ENCODE results near the gene CERK.

DNA sequence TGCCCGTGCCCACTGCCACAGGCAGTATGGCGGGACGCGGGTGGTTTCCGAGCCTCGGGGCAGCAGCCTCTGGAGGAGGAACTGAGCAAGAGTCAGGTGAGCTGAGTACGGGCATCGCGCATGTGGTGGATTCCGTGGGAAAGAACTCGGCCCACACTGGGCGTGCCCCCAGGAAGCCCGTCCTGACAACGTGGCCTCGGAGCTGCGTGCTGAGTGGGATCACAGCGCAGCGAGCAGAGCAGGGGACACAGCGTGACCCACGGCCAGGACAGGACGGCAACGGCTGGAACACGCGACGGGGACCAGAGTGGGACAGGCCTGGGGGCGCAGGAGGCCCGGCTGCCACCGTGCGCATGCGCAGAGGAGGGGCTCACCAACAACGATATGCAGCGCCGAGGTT is 36.8 kb downstream of the CERK start:
- TF ChIP-seq, protein P1, sequence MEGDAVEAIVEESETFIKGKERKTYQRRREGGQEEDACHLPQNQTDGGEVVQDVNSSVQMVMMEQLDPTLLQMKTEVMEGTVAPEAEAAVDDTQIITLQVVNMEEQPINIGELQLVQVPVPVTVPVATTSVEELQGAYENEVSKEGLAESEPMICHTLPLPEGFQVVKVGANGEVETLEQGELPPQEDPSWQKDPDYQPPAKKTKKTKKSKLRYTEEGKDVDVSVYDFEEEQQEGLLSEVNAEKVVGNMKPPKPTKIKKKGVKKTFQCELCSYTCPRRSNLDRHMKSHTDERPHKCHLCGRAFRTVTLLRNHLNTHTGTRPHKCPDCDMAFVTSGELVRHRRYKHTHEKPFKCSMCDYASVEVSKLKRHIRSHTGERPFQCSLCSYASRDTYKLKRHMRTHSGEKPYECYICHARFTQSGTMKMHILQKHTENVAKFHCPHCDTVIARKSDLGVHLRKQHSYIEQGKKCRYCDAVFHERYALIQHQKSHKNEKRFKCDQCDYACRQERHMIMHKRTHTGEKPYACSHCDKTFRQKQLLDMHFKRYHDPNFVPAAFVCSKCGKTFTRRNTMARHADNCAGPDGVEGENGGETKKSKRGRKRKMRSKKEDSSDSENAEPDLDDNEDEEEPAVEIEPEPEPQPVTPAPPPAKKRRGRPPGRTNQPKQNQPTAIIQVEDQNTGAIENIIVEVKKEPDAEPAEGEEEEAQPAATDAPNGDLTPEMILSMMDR (IDR thresholded peaks at IDR 0.05), result no peak
- no peak for TF ChIP-seq EZH2phosphoT487 (IDR thresholded peaks at IDR 0.05; ENCODE audit: borderline replicate concordance, low read depth)
- no peak for TF ChIP-seq FOXM1 (IDR thresholded peaks at IDR 0.05; ENCODE audit: low read depth)
- TF ChIP-seq POLR2AphosphoS5 (IDR thresholded peaks at IDR 0.05; ENCODE audit: low read depth, low read length), result no peak
- no peak for TF ChIP-seq GABPA (IDR thresholded peaks at IDR 0.05; ENCODE audit: low read depth)
- TF ChIP-seq, protein P2, sequence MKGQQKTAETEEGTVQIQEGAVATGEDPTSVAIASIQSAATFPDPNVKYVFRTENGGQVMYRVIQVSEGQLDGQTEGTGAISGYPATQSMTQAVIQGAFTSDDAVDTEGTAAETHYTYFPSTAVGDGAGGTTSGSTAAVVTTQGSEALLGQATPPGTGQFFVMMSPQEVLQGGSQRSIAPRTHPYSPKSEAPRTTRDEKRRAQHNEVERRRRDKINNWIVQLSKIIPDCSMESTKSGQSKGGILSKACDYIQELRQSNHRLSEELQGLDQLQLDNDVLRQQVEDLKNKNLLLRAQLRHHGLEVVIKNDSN (IDR thresholded peaks at IDR 0.05; ENCODE audit: borderline replicate concordance, low read depth), result no peak
- no peak for TF ChIP-seq TCF12 (IDR thresholded peaks at IDR 0.05)
- no peak for TF ChIP-seq TAF1 (IDR thresholded peaks at IDR 0.05; ENCODE audit: borderline replicate concordance, low read depth, low read length)
- TF ChIP-seq, protein P3, sequence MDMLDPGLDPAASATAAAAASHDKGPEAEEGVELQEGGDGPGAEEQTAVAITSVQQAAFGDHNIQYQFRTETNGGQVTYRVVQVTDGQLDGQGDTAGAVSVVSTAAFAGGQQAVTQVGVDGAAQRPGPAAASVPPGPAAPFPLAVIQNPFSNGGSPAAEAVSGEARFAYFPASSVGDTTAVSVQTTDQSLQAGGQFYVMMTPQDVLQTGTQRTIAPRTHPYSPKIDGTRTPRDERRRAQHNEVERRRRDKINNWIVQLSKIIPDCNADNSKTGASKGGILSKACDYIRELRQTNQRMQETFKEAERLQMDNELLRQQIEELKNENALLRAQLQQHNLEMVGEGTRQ (IDR thresholded peaks at IDR 0.05; ENCODE audit: borderline replicate concordance, low read depth, low read length), result no peak
- TF ChIP-seq RXRA (IDR thresholded peaks at IDR 0.05; ENCODE audit: borderline replicate concordance, low read depth), result no peak
- no peak for TF ChIP-seq EP300 (IDR thresholded peaks at IDR 0.05; ENCODE audit: borderline replicate concordance in 1 of 2, low read depth in 1 of 2, low read length in 1 of 2)
- no peak for TF ChIP-seq SMC3 (IDR thresholded peaks at IDR 0.05; ENCODE audit: low read depth, low read length)
- no peak for TF ChIP-seq RAD21 (IDR thresholded peaks at IDR 0.05; ENCODE audit: low read length)
- TF ChIP-seq TEAD4 (IDR thresholded peaks at IDR 0.05; ENCODE audit: borderline replicate concordance, insufficient read depth), result no peak
